ENCODE data around the gene STAC2.

The STAC2 gene

GRCh38 chr17:39222866-39223834 is 2.6 kb downstream of the STAC2 start:
- H3K4me3 ChIP-seq (ENCODE audit: low read depth, low read length), result no peak overlapping the region
- DNase-seq (ENCODE audit: low read depth), result no peak
- TF ChIP-seq MAX (IDR thresholded peaks at IDR 0.05; ENCODE audit: low read depth, low read length) (no peak), MYC (IDR thresholded peaks at IDR 0.05; ENCODE audit: low read depth, low read length) (no peak), CTCF (IDR thresholded peaks at IDR 0.05; ENCODE audit: low read depth, low read length) (no peak), POLR2A (IDR thresholded peaks at IDR 0.05; ENCODE audit: extremely low read depth, insufficient read length) (no peak)

DNA sequence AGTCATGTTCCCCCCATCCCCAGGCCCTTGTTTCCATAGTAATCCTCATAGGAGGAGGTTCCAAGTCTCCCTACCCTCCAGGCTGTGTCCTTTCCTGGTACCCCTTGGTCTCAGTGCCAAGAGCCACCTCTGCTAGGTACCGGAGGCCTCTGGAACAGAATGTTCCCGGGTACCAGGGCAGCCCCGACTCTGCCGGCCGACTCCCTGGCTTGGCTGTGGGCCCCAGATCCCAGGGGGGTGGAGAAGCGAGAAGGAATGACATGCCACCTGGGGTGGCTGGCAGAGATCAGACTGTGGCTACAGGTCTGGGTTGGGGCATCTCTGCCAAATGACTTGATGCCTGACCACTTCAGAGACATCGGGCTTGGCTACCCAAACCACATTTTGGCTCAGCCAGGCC is 3.6 kb downstream of the STAC2 start:
- TF ChIP-seq MAX (IDR thresholded peaks at IDR 0.05; ENCODE audit: low read depth, low read length) (no peak), CTCF (IDR thresholded peaks at IDR 0.05; ENCODE audit: low read depth, low read length) (no peak), MYC (IDR thresholded peaks at IDR 0.05; ENCODE audit: low read depth, low read length) (no peak), POLR2A (IDR thresholded peaks at IDR 0.05; ENCODE audit: extremely low read depth, insufficient read length) (no peak)
- no peak for DNase-seq (ENCODE audit: low read depth)
- H3K4me3 ChIP-seq (ENCODE audit: low read depth, low read length), result no peak overlapping the region

GRCh38 chr17:39221572-39221971 is 4.2 kb downstream of the STAC2 start:
- no peak for DNase-seq (ENCODE audit: low read depth)
- TF ChIP-seq MAX (IDR thresholded peaks at IDR 0.05; ENCODE audit: low read depth, low read length) (no peak), CTCF (IDR thresholded peaks at IDR 0.05; ENCODE audit: low read depth, low read length) (no peak), POLR2A (IDR thresholded peaks at IDR 0.05; ENCODE audit: extremely low read depth, insufficient read length) (no peak), MYC (IDR thresholded peaks at IDR 0.05; ENCODE audit: low read depth, low read length) (no peak)
- H3K4me3 ChIP-seq (ENCODE audit: low read depth, low read length), result no peak overlapping the region

DNA sequence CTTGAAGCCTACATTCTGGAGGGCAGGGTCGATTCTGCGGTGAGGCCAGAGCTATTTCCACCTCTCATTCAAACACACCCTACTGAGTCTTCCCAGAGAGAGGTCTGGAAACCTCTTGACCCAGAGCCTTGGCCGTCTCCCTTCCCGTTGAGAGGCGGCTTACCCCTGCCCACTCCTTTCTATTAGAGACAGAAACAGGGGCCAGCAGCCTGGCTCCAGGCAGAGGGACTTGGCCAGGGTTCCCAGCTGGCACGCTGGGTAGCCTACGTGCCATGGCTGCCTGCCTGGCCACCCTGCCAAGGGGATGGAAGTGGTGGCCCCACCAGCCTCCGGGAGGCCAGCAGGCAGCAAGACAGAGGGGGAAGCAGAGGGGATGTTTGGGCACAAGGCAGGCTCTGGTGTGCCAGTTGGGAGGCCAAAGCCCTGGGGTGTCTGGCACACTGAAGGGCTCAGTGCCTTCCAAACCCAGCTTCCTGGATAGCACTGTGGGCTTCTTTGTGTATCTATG is 6.0 kb downstream of the STAC2 start:
- H3K4me3 ChIP-seq (ENCODE audit: low read depth, low read length), result no peak overlapping the region
- TF ChIP-seq MYC (IDR thresholded peaks at IDR 0.05; ENCODE audit: low read depth, low read length) (no peak), POLR2A (IDR thresholded peaks at IDR 0.05; ENCODE audit: extremely low read depth, insufficient read length) (no peak), MAX (IDR thresholded peaks at IDR 0.05; ENCODE audit: low read depth, low read length) (no peak), CTCF (IDR thresholded peaks at IDR 0.05; ENCODE audit: low read depth, low read length) (no peak)
- no peak for DNase-seq (ENCODE audit: low read depth)

DNA sequence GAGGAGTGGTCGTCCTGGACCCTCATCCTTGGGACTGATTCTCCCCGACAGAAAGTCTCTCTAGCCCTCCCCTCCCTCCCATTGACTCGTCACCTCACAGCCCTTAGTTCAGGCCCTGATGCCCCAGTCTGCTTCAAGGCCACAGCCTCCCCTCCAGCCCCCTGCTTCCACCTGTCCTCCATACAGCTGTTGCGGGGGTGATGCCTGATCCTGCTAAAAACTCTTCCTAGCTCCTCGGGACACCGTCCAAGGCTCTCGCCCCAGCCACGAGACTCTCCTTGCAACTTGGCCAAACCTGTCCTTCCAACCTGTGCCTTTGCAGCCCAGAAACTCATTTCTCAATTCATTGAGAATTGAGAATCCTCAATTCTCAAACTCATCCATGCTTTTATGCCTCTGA is 6.8 kb downstream of the STAC2 start:
- TF ChIP-seq POLR2A (IDR thresholded peaks at IDR 0.05; ENCODE audit: extremely low read depth, insufficient read length) (no peak), MYC (IDR thresholded peaks at IDR 0.05; ENCODE audit: low read depth, low read length) (no peak), MAX (IDR thresholded peaks at IDR 0.05; ENCODE audit: low read depth, low read length) (no peak), CTCF (IDR thresholded peaks at IDR 0.05; ENCODE audit: low read depth, low read length) (no peak)
- DNase-seq (ENCODE audit: low read depth), result no peak
- H3K4me3 ChIP-seq (ENCODE audit: low read depth, low read length), result no peak overlapping the region
